Central memory CD8-positive, alpha-beta T cell (primary cell): ENCODE data around the gene THSD4.

ENCODE experiments used
- ATAC-seq: fragments of 150-1000 bp; cut with Tn5 transposase; replicated peaks from 2 replicates; pipeline ENCODE4 v1.10.0; 2022; ENCODE audit warnings: mild to moderate bottlenecking, moderate FRiP score, moderate number of reproducible peaks; ENCODE audit not compliant: poor library complexity, severe bottlenecking; ENCODE audit errors: extremely low read depth
- DNase-seq, 2 donors: peaks; one replicate each; pipeline ENCODE4 v3.0.0; 2021; ENCODE audit warnings: low spot score in 2 of 2
- H3K27ac Mint-ChIP-seq: one replicate; pipeline ENCODE4 v1.8.0; 2022; ENCODE audit warnings: low read depth, mild to moderate bottlenecking, moderate library complexity, mixed read lengths
- H3K27me3 Mint-ChIP-seq: one replicate; pipeline ENCODE4 v1.8.0; 2022; ENCODE audit warnings: mixed read lengths
- H3K36me3 Mint-ChIP-seq: one replicate; pipeline ENCODE4 v1.8.0; 2022; ENCODE audit warnings: mild to moderate bottlenecking, moderate library complexity, mixed read lengths; ENCODE audit not compliant: insufficient read depth
- H3K4me1 Mint-ChIP-seq: one replicate; pipeline ENCODE4 v1.8.0; 2022; ENCODE audit warnings: mixed read lengths
- H3K4me3 Mint-ChIP-seq: one replicate; pipeline ENCODE4 v1.8.0; 2022; ENCODE audit warnings: mild to moderate bottlenecking, moderate library complexity, mixed read lengths
- H3K9me3 Mint-ChIP-seq: one replicate; pipeline ENCODE4 v1.8.0; 2022; ENCODE audit warnings: mixed read lengths

The THSD4 gene

GRCh38 chr15:71612869-71613268, 497.6 kb downstream of the THSD4 start:
- Mint-ChIP-seq H3K9me3 (no peaks in the 10 kb centered on the region), H3K4me3 (no peak overlapping the region), H3K36me3 (no peaks in the 10 kb centered on the region), H3K27ac (no peak overlapping the region), H3K4me1 (no peaks in the 10 kb centered on the region), H3K27me3 (peaks cover 69% of the 10 kb centered on the region)
- no peak for DNase-seq
- ATAC-seq: no peak

GRCh38 chr15:71623111-71623510, 507.8 kb downstream of the THSD4 start:
- no peaks in the 10 kb centered on the region for H3K36me3 Mint-ChIP-seq
- peaks cover 69% of the 10 kb centered on the region for H3K27me3 Mint-ChIP-seq
- H3K27ac Mint-ChIP-seq: no peak overlapping the region
- DNase-seq (no peak), ATAC-seq (no peak)
- H3K4me1 Mint-ChIP-seq: no peaks in the 10 kb centered on the region
- H3K9me3 Mint-ChIP-seq: no peaks in the 10 kb centered on the region
- H3K4me3 Mint-ChIP-seq: no peak overlapping the region

GRCh38 chr15:71626596-71627088, 511.4 kb downstream of the THSD4 start:
- H3K4me3 Mint-ChIP-seq: no peak overlapping the region
- no peaks in the 10 kb centered on the region for H3K36me3 Mint-ChIP-seq
- H3K4me1 Mint-ChIP-seq: no peaks in the 10 kb centered on the region
- ATAC-seq: no peak
- H3K9me3 Mint-ChIP-seq: no peaks in the 10 kb centered on the region
- H3K27me3 Mint-ChIP-seq: peaks cover 82% of the 10 kb centered on the region
- no peak for DNase-seq
- H3K27ac Mint-ChIP-seq: no peak overlapping the region

- H3K4me1 Mint-ChIP-seq: no peaks in the 10 kb centered on the region
- H3K9me3 Mint-ChIP-seq: no peaks in the 10 kb centered on the region
- H3K4me3 Mint-ChIP-seq: no peak overlapping the region
- DNase-seq (no peak), ATAC-seq (no peak)
- no peak overlapping the region for H3K27ac Mint-ChIP-seq
- peaks cover 82% of the 10 kb centered on the region for H3K27me3 Mint-ChIP-seq
- no peaks in the 10 kb centered on the region for H3K36me3 Mint-ChIP-seq
Observed at GRCh38 chr15:71627188-71627587, 511.9 kb downstream of the THSD4 start.

GRCh38 chr15:71627604-71628003, 512.3 kb downstream of the THSD4 start:
- peaks cover 82% of the 10 kb centered on the region for H3K27me3 Mint-ChIP-seq
- no peaks in the 10 kb centered on the region for H3K4me1 Mint-ChIP-seq
- DNase-seq: no peak
- H3K27ac Mint-ChIP-seq: no peak overlapping the region
- H3K4me3 Mint-ChIP-seq: no peak overlapping the region
- ATAC-seq: no peak
- no peaks in the 10 kb centered on the region for H3K36me3 Mint-ChIP-seq
- H3K9me3 Mint-ChIP-seq: no peaks in the 10 kb centered on the region

GRCh38 chr15:71628988-71629770, 513.9 kb downstream of the THSD4 start:
- Mint-ChIP-seq H3K27ac (no peak overlapping the region), H3K4me1 (no peaks in the 10 kb centered on the region), H3K4me3 (no peak overlapping the region), H3K36me3 (no peaks in the 10 kb centered on the region), H3K27me3 (peaks cover 76% of the 10 kb centered on the region), H3K9me3 (no peaks in the 10 kb centered on the region)
- DNase-seq (no peak), ATAC-seq (no peak)

GRCh38 chr15:71629781-71630474, 514.7 kb downstream of the THSD4 start:
- peaks cover 77% of the 10 kb centered on the region for H3K27me3 Mint-ChIP-seq
- H3K27ac Mint-ChIP-seq: no peak overlapping the region
- no peaks in the 10 kb centered on the region for H3K36me3 Mint-ChIP-seq
- H3K9me3 Mint-ChIP-seq: no peaks in the 10 kb centered on the region
- ATAC-seq (no peak), DNase-seq (no peak)
- no peaks in the 10 kb centered on the region for H3K4me1 Mint-ChIP-seq
- H3K4me3 Mint-ChIP-seq: no peak overlapping the region

- Mint-ChIP-seq H3K27ac (no peak overlapping the region), H3K36me3 (no peaks in the 10 kb centered on the region), H3K9me3 (no peaks in the 10 kb centered on the region), H3K4me1 (no peaks in the 10 kb centered on the region), H3K4me3 (no peak overlapping the region), H3K27me3 (peaks cover 75% of the 10 kb centered on the region)
- DNase-seq (no peak), ATAC-seq (no peak)
Observed at GRCh38 chr15:71630475-71630809, 515.2 kb downstream of the THSD4 start.

- Mint-ChIP-seq H3K36me3 (no peaks in the 10 kb centered on the region), H3K27me3 (peaks cover 69% of the 10 kb centered on the region), H3K27ac (no peak overlapping the region), H3K4me1 (no peaks in the 10 kb centered on the region), H3K4me3 (no peak overlapping the region), H3K9me3 (no peaks in the 10 kb centered on the region)
- ATAC-seq (no peak), DNase-seq (no peak)
Observed at GRCh38 chr15:71632576-71633195, 517.4 kb downstream of the THSD4 start.

GRCh38 chr15:71634820-71635560, 519.7 kb downstream of the THSD4 start:
- Mint-ChIP-seq H3K4me3 (no peak overlapping the region), H3K27me3 (peaks cover 58% of the 10 kb centered on the region), H3K4me1 (no peaks in the 10 kb centered on the region), H3K27ac (no peak overlapping the region), H3K9me3 (no peaks in the 10 kb centered on the region), H3K36me3 (no peaks in the 10 kb centered on the region)
- DNase-seq: no peak
- no peak for ATAC-seq

GRCh38 chr15:71635735-71636134, 520.5 kb downstream of the THSD4 start:
- no peaks in the 10 kb centered on the region for H3K36me3 Mint-ChIP-seq
- no peaks in the 10 kb centered on the region for H3K4me1 Mint-ChIP-seq
- no peak for ATAC-seq
- no peak for DNase-seq
- H3K9me3 Mint-ChIP-seq: no peaks in the 10 kb centered on the region
- no peak overlapping the region for H3K4me3 Mint-ChIP-seq
- H3K27ac Mint-ChIP-seq: no peak overlapping the region
- H3K27me3 Mint-ChIP-seq: peaks cover 53% of the 10 kb centered on the region

- ATAC-seq (no peak), DNase-seq (no peak)
- no peaks in the 10 kb centered on the region for H3K36me3 Mint-ChIP-seq
- H3K27me3 Mint-ChIP-seq: peaks cover 42% of the 10 kb centered on the region
- H3K27ac Mint-ChIP-seq: no peak overlapping the region
- no peak overlapping the region for H3K4me3 Mint-ChIP-seq
- H3K4me1 Mint-ChIP-seq: no peaks in the 10 kb centered on the region
- no peaks in the 10 kb centered on the region for H3K9me3 Mint-ChIP-seq
Observed at GRCh38 chr15:71638876-71639275, 523.6 kb downstream of the THSD4 start.
